AG09309 (cell line): ENCODE data around the gene KCTD17.

Source experiments
- DNase-seq: peaks from one replicate; pipeline ENCODE4 v3.0.0-alpha.2; 2010; ENCODE audit warnings: low read depth
- H3K4me3 ChIP-seq: 2 replicates; pipeline ENCODE4 v1.5.1; 2011; ENCODE audit warnings: mild to moderate bottlenecking, low read depth, low read length, moderate library complexity; ENCODE audit not compliant: control insufficient read depth
- CTCF ChIP-seq: IDR thresholded peaks from 2 replicates; pipeline ENCODE4 v1.5.1; 2011; ENCODE audit warnings: mild to moderate bottlenecking, low read depth, low read length, inconsistent platforms; ENCODE audit not compliant: insufficient read depth, control insufficient read depth; ENCODE audit errors: missing control alignments

The KCTD17 gene

GRCh38 chr22:37094239-37094638 is 42.7 kb downstream of the KCTD17 start:
- TF ChIP-seq CTCF: no peak
- no peak for DNase-seq
- no peak overlapping the region for H3K4me3 ChIP-seq

GRCh38 chr22:37095113-37095512 is 43.6 kb downstream of the KCTD17 start:
- no peak overlapping the region for H3K4me3 ChIP-seq
- no peak for TF ChIP-seq CTCF
- no peak for DNase-seq

GRCh38 chr22:37097346-37097745 is 45.8 kb downstream of the KCTD17 start:
- no peak for DNase-seq
- no peak for TF ChIP-seq CTCF

GRCh38 chr22:37098976-37099591 is 47.5 kb downstream of the KCTD17 start:
- TF ChIP-seq CTCF: no peak
- no peak overlapping the region for H3K4me3 ChIP-seq
- DNase-seq: no peak

More at GRCh38 chr22:37097346-37097745, 45.8 kb downstream of the KCTD17 start:
- no peak overlapping the region for H3K4me3 ChIP-seq

GRCh38 chr22:37100589-37101127 is 49.1 kb downstream of the KCTD17 start:
- TF ChIP-seq CTCF: no peak
- no peak for DNase-seq
- no peak overlapping the region for H3K4me3 ChIP-seq

GRCh38 chr22:37101311-37102066 is 49.9 kb downstream of the KCTD17 start:
- no peak for TF ChIP-seq CTCF
- DNase-seq: no peak

More at GRCh38 chr22:37101311-37102066, 49.9 kb downstream of the KCTD17 start:
- no peak overlapping the region for H3K4me3 ChIP-seq
